Embryonic facial prominence (tissue), 1 donor: ENCODE data around the gene BANP.
"Not testable (repeated sequence)": the region's sequence is repeated elsewhere in the genome, so short reads cannot be mapped to it uniquely, and the experiment has no call there.

Experiments
- DNase-seq: peaks from one replicate; pipeline ENCODE4 v3.0.0-alpha.2; 2016; ENCODE audit errors: extremely low spot score

Gene BANP

DNA sequence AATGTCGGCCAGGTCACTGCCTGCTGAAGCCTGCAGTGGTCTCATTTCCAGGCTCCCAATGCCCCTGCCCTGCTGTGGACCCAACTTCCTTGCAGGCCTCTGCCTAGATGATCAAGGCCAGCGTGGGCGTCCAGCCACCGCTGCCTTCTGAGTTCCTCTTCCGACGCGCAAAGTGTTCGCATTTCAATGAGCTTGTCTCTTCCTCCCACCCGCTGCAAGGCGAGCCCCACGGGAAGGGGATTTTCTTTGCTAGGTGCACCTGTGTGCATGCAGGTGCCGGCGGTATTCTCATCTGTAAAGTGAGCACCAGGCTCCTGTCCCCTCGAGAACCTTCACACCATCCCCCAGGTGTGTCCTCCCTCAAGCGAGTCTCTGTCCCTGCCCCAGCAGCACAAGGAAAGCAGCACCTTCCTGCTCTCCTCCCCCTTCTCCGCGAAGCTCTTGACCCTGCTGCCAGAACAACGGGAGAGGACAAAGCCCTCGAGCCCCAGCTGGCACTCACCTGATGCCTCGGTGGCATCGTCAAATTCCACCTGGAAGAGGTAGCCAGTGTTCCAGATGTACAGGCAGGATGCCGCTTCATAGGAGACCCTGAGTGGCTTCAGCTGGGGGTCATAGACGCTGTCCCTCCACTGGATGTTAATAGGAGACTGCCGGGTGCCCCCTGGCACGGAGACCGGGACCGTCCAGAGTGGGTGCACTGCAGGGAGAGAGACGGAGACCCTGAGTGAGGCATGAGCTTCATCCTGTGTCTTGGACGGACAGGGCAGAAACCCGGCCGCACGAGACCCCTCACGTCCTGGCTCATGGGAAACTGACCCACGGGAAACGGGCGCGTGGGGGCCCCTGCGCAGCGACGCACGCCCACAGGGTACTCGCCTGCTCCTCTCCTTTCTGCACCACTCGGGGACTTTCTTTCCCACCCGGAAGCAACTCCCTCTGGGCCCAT is 24.7 kb upstream of the BANP start:
- DNase-seq = no peak

DNA sequence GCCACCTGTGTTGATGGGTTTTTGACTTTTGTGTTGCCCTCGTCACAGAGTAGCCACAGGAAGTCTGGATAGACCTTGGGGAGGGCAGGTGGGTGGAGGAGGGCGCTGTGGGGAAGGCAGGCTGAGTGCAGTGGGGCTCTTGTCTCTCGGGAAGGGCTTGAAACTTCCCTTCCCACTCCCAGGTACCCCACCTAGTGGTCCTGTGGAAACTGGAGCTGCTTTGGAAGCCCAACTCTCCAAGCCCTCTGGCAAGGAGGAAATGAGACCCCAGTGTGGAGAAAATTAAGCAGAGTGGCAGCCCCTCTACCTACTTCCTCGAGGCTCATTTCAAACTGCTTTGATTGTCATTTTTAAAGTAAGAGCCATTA is 24.1 kb upstream of the BANP start:
- no peak for DNase-seq

DNA sequence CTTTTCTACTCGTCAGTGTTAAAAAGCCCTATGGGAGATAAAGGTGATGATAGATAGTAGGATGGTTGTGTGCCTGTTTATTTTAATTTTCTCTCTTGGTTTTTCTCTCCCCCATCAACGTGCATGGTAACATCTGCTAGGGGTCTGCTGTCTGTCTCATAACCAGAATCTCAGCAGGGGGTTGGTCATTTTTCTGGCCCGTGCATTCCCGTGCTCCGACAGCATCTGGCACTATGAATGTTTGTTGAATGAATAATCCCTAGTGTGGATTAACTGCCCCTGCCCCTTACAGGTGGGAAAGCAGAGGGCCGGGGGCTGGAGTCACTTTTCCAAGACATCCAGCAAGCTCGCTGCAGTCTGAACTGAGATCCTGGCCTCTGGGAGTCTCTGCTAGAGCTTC is 21.2 kb upstream of the BANP start:
- peak; percentile 1 for DNase-seq

DNA sequence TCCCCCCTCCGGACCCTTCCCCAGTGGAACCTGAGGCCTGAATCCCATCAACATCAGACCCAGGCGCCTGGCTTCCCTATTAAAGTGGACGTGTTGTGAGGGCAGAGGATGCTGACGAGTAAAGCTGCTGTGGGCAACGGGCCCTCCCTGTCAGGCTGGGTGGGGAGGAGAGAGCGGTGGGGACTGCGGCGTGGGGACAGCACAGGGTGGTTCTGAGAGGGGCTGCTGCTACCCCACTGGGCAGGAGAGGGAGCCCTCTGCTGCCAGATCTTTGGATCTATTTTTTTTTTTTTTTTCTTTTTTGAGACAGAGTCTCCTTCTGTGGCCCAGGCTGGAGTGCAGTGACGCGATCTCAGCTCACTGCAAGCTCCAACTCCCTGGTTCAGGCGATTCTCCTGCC is 20.8 kb upstream of the BANP start:
- peak; percentile 2 for DNase-seq

DNA sequence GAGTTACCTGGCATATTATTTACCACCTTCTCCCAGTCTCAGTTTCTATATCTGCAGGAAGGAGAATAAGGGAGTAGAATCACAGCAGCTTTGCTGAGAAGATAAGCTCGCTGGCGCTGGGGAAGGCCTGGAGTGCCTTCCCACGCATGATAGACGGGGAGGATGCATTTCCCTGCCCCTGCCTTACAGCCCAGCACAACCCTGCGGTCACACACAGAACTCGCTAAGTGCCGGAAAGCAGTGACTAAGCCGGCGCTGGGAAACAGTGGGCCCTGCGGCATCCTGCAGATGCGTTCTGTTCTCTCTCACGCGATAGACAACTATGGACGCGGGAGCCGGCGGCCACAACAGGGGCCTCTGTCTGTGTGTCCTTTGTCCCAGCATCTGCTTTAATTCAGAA is 19.7 kb upstream of the BANP start:
- peak; percentile 3 for DNase-seq

- peak; percentile 2 for DNase-seq
Measured at GRCh38 chr16:87932475-87933139, 18.6 kb upstream of the BANP start.

DNA sequence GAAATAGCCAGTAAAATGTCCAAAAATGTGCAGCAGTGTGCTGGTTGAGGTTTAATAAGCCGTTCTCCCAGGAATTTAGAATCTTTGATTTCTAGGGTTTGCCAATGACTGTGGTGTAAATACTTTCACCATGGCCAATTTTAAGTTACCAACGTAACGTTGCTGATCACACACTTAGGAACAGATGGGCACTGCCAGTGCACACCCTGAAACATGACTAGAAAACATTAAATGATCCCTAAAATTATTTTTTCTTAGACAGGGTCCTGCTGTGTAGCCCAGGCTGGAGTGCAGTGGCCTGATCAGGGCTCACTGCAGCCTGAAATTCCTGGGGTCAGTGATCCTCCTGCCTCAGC is 18.1 kb upstream of the BANP start:
- no peak for DNase-seq

DNA sequence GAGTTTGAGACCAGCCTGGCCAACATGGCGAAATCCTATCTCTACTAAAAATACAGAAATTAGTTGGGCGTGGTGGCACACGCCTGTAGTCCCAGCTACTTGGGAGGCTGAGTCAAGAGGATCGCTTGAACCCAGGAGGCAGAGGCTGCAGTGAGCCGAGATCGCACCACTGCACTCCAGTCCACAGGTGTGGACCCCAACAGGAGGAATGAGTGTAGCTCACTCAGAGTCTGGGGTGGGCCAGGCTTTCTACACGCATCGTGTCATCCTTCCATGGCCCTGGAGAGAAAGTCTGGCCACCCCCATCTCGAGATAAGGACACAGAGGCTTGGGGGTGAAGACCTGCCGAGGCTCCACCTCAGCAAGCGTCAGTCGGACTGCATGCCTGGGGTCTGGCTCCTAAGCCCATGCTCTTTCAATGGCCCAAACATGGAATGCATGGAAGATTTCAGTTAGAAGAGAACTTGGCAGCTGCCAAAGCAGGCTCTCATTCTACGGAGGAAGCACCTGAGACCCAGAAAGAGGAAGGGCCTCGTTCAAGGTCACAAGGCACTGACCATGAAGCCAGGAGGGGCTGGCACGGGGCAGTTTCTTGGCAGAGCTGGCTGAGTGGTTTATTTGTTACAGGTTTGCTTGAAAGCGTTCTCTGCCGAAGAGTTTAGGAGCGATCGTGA is 16.3 kb upstream of the BANP start:
- DNase-seq = not testable (repeated sequence)

DNA sequence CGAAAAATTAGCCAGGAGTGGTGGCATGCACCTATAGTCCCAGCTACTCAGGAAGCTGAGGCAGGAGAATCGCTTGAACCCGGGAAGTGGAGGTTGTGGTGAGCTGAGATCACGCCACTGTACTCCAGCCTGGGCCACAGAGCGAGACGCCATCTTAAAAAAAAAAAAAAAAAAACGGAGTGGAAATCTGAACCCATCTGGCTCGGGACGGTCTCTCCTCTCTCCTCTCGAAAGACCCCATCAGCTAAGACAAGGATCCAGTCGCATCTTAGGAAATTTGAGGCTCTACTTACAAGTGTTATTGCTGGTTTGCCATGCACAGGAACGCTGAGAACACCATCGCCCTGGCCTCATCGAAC is 15.2 kb upstream of the BANP start:
- DNase-seq = not testable (repeated sequence)

GRCh38 chr16:87936375-87937230 is 14.6 kb upstream of the BANP start, which contains the start of gene CA5A:
Gene CA5A, minus strand, starts transcription at chr16:87936529. Its CDS starts 79 bp downstream, at chr16:87936450.
- DNase-seq = peak; percentile 1

GRCh38 chr16:87937231-87937542 is 14.0 kb upstream of the BANP start:
- DNase-seq = not testable (repeated sequence)

GRCh38 chr16:87938412-87938949 is 12.8 kb upstream of the BANP start:
- DNase-seq = no peak

- DNase-seq = no peak
Measured at GRCh38 chr16:87939562-87940423, 11.4 kb upstream of the BANP start.

DNA sequence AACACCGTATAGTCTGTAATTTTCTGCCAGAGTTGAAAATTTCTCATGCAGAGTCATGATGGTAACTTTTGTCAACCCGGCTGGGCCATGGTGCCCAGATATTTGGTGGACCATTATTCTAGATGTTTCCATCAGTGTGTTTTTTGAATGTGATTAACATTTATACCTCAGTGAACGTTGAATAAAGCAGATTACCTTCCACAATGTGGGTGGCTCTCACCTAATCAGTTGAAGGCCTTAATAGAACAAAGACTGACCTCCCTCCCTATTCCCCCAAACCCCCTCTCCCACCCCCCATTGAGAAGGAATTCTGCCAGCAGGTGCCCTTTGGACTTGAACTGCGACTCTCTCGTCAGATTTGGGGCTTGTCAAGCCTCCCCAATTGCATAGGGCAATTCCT is 8.6 kb upstream of the BANP start:
- no peak for DNase-seq

DNA sequence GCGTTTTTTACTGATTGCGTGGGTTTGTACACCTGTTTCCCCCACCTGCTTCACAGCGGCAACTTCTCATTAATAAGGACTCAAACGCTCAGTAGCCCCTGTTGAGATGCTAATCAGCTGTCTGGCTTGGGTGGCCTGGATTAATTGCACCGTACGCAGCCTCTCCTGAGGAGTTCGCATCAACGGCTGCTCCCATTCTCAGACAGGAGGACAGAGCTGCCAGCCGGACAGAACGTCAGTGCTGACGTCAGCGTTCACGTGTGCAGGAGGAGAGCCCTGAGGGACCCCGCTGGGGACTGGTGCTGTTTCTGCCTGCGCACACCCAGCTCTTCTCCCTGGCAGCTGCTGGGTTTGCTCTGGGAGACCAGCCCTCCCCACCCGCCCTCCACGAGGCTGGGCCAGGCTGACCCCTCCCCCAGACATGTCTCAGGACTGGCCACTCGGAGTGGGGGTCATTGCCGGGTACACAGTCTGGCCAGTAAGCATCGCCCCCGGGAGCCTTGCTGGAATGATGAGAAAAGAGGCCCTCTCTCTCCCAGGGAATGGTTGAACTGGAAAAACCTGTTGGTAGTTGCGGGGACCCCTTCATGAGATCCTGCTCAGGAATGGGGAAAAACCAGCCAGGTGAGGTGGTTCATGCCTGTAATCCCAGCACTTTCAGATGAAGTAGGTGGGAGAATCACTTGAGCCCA is 5.7 kb upstream of the BANP start:
- peak; percentile 13 for DNase-seq

DNA sequence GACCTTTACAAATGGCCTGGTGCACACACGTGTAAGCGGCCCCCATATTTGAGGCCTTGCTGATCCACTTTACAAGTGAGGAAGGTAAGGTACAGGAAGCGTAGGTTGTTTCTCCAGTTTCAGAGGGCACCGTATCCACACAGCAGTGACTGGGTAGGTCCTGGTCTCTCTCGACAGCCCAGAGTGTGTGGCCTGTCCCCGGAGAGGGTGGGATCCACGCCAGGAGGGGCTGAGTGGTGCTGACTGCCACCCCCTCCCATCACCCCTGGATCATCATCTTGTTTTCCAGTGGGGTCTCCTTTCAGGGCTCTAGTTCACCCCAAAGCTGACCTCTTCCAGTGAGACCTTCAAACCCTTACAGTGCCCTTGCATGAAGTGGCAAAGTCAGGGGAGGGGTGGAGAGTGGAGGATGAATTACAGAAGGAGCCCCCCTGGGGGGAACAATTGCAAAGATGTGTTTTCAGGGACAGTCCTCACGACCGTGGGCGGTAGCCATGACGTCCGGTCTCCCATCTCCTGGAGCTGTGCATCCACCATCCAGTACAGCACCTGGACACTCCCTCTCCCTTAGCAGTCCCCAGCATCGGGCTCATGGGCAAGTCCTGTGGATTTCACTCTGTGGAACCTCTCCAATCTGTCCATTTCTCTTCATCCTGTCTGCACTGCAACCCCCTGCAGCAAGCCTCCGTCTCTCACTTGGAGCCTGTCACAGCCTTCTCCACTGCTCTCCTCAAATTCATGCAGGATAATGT is 4.5 kb upstream of the BANP start:
- DNase-seq = no peak

GRCh38 chr16:87947356-87948118 is 3.7 kb upstream of the BANP start:
- DNase-seq = no peak

DNA sequence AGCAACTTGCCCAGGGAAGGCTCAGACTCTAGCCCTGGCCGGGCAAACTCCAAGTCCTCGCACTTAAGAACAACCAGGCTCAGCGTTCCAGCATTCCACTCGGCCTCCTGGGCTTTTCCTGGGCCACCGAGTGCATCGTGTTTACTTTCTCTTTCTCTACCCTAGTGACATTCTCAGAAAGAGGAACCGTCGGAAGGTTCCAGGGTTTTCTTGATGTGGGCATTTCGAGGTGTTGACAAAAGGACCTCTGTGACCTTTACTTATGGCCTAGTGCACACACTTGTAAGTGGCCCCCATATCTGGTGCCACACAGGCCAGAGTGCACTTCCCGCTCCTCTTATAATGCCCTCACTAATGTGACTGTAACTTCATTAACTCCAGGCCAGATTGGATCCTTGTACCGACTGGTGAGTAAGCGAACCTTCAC is 3.1 kb upstream of the BANP start:
- peak; percentile 4 for DNase-seq

DNA sequence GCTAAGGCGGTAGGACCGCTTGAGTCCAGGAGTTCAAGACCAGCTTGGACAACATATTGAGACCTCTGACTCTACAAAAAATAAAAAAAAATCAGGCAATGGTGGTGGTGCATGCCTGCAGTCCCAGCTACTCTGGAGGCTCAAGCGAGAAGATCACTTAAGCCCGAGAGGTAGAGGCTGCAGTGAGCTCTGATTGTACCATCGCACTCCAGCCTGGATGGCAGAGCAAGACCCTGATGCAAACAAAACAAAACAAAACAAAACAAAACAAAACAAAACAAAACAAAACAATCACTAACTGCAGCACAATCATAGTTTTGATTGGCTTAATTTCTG is 2.5 kb upstream of the BANP start:
- DNase-seq = no peak
